Epithelial cell of proximal tubule (primary cell): Measurements from ENCODE around the gene TMEM95. TPM values are rescaled to one million over a fixed set of nuclear protein-coding genes. Genes with fewer than 3 reads are reported as not detected.

Source experiments
- DNase-seq: peaks from one replicate; pipeline ENCODE4 v3.0.0-alpha.2; 2011; ENCODE audit warnings: low read depth
- H3K4me3 ChIP-seq: 2 replicates; pipeline ENCODE4 v1.5.1; 2011; ENCODE audit warnings: low read depth, mild to moderate bottlenecking, low read length
- total RNA-seq: library from RNA; depleted of rRNA; stranded (reverse); fragments of >200 nt; gene quantifications from 2 replicates; pipeline ENCODE4 v1.2.3, GENCODE V29; 2015
- TF ChIP-seq, protein P1 (sequence below): conservative IDR thresholded peaks from 2 replicates; pipeline ENCODE4 v1.5.1; 2012; ENCODE audit warnings: low read depth, mild to moderate bottlenecking, low read length

The TMEM95 gene
- total RNA-seq, 1 donor from 2014 or later = not detected

DNA sequence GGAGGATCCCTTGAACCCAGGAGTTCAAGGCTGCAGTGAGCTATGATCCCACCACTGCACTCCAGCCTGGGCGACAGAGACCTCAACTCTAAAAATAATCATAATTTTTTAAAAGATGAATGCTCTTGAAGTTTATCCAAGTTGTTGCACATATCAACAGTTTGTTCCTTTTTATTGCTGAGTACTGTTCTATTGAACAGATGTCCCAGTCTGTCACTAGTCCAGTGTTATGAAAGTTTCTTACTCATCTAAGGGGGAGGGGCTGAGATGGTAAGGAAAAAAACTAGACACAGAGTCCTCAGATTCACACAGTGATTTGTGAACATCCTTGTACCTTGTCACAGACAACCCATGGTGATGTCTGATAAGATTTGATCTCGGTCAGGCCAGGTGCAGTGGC is 14.8 kb upstream of the TMEM95 start:
- DNase-seq = no peak
- no peak overlapping the region for H3K4me3 ChIP-seq
- TF ChIP-seq, protein P1, sequence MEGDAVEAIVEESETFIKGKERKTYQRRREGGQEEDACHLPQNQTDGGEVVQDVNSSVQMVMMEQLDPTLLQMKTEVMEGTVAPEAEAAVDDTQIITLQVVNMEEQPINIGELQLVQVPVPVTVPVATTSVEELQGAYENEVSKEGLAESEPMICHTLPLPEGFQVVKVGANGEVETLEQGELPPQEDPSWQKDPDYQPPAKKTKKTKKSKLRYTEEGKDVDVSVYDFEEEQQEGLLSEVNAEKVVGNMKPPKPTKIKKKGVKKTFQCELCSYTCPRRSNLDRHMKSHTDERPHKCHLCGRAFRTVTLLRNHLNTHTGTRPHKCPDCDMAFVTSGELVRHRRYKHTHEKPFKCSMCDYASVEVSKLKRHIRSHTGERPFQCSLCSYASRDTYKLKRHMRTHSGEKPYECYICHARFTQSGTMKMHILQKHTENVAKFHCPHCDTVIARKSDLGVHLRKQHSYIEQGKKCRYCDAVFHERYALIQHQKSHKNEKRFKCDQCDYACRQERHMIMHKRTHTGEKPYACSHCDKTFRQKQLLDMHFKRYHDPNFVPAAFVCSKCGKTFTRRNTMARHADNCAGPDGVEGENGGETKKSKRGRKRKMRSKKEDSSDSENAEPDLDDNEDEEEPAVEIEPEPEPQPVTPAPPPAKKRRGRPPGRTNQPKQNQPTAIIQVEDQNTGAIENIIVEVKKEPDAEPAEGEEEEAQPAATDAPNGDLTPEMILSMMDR = no peak

DNA sequence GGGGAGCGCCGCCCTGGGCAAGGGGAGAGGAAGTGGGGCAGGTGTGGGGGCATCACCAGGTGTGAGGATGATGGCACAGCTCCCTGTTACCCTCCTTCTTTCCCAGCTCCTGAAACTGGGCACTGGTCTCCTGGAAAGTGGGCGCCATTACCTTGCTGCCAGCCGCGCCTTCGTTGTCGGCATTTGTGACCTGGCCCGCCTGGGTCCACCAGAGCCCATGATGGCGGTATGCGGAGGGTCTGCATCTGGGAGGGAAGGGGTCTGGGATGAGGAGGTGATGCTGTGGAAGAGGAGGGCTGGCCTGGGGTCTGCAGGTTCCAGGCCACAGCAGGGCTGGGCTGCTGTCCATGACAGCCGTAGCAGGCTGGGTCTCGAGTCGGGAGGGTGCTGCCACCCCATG is 13.1 kb upstream of the TMEM95 start:
- TF ChIP-seq, protein P1 = no peak
- no peak overlapping the region for H3K4me3 ChIP-seq
- DNase-seq = no peak

DNA sequence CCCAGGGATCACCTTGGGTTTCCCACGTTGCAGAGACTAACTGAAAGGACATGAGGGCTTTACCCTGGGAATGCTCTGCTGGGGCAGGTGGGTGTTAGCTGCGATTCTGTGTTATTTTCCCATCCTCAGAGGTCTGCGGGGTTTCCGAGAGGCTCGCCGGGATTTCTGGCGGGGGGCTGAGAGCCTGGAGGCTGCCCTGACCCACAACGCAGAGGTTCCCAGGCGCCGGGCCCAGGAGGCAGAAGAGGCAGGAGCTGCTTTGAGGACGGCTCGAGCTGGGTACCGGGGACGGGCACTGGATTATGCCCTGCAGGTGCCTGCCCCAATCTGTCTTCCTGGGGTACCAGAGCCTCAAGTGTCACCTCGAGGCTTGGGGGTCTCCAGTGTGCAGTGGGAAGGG is 11.7 kb upstream of the TMEM95 start:
- DNase-seq = no peak
- TF ChIP-seq, protein P1 = no peak
- no peak overlapping the region for H3K4me3 ChIP-seq

DNA sequence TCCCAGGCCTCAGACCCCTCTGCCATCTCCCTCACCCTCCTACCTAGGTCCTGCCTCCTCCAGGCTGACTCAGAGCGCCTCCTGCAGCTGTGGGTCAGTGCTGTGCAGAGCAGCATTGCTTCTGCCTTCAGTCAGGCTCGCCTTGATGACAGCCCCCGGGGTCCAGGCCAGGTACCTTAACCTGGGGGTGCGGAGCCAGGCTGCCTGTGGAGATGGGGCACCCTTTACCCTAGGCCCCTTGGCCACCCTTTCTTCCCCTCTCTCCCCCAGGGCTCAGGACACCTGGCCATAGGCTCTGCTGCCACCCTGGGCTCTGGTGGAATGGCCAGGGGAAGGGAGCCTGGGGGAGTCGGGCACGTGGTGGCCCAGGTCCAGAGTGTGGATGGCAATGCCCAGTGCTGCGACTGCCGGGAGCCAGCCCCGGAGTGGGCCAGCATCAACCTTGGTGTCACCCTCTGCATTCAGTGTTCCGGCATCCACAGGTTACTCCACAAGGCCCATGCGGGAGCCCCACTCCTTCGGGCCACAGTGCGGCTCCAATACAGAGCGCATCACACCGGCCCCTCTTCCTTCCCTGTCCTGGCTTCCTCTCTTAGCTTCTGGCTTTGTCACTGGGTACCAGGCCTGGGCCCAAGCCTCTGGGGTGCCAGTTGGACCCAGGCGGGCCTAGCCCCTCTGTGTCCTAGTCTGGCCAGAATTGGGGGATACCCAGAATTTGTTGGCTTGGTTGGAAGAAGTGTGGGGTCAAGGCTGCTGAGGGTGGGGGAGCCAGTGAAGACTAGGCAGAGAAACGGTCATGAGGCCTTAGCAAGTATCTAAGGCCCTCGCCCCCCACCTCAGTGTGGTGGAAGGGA is 8.0 kb upstream of the TMEM95 start:
- TF ChIP-seq, protein P1 = no peak
- no peak overlapping the region for H3K4me3 ChIP-seq
- no peak for DNase-seq

DNA sequence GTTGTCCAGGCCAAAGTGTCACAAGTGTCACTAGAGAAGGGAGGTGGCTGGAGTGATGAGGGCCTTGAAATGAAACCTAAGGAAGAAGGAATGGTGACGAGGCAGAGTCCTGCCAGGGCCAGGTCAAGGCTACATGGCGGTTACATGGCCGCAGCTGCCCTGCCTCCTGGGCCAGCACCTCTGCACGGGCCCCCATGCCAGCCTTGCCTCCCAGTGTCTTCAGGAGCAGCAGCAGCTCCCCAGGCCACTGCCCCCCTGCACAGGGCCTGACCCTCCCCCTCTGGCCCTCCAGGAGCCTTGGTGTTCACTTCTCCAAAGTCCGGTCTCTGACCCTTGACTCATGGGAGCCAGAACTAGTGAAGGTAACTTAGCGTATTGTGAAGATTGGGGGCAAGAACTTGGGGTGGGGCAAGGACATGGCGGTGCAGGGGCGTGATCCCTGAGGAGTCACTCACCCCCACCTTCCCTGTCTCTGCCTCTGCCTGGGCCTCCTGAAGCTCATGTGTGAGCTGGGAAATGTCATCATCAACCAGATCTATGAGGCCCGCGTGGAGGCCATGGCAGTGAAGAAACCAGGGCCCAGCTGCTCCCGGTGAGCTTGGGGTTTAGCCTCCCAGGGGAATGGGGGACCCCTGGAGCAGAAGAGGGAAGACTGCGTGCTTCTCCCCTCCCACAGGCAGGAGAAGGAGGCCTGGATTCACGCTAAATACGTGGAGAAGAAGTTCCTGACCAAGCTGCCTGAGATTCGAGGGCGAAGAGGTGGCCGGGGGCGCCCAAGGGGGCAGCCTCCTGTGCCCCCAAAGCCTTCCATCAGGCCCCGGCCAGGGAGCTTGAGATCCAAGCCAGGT is 7.1 kb upstream of the TMEM95 start:
- DNase-seq = no peak
- TF ChIP-seq, protein P1 = no peak
- H3K4me3 ChIP-seq = no peak overlapping the region

DNA sequence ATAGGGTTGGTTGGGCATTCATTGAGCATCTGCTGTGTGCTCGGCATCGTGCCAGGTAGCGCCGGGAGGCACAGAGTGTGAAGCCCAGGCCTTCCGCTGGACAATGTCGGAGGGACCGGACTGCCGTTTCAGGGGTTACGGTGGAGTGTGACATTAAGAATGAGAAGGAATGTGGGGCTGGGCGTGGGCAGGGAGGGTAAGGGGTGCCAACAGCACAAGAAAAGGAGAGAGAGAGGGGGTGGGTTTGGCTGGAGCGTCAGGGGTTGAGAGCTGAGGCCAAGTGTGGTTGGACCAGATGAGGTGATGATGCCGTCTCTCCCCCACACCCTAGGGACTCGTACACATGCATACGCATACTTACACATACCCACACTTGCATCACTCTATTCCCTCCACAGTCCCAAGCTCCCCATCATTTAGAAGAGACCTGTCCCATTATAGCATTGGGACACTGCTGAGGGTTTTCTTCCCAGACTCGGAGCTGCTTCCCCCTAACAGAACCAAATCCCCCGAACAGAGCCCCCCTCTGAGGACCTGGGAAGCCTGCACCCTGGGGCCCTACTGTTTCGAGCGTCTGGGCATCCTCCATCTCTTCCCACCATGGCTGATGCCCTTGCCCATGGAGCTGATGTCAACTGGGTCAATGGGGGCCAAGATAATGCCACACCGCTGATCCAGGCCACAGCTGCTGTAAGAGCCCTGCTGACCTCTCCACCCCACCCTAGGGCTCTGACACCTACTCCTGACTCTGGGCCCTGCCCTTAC is 6.3 kb upstream of the TMEM95 start:
- no peak for DNase-seq
- TF ChIP-seq, protein P1 = no peak
- no peak overlapping the region for H3K4me3 ChIP-seq
